Esophagus mucosa (tissue), 1 donor: ENCODE data around the gene DFFB. TPM values are rescaled to one million over a fixed set of nuclear protein-coding genes. Genes with fewer than 3 reads are reported as not detected.
"Not testable (repeated sequence)": the region's sequence is repeated elsewhere in the genome, so short reads cannot be mapped to it uniquely, and the experiment has no call there.

Experiments used
- ATAC-seq: fragments of 200-7000 bp; cut with Tn5 transposase; one replicate; pipeline ENCODE4 v1.9.1; 2020
- total RNA-seq: library from RNA; stranded (reverse); gene quantifications from one replicate; pipeline ENCODE4 v1.2.4, GENCODE V29; 2023
- donor health status: DM: yes; HTN: yes; CAD: no.

DFFB gene
- total RNA-seq, result 2.4 TPM

- peak; percentile 99 for ATAC-seq
Measured at GRCh38 chr1:3856923-3857790, at the start of gene DFFB, which contains the start of gene CEP104. TSS of gene DFFB (plus strand) at chr1:3857476. CDS start at chr1:3857604, 128 bp downstream. TSS of gene CEP104 (minus strand) at chr1:3857211. CDS start at chr1:3852407, 4,804 bp downstream.

- ATAC-seq, result no peak
Measured at GRCh38 chr1:3807769-3808168, 49.5 kb upstream of the DFFB start.

GRCh38 chr1:3809680-3810079, 47.6 kb upstream of the DFFB start:
- ATAC-seq, result no peak

GRCh38 chr1:3810149-3810761, 47.0 kb upstream of the DFFB start:
- not testable (repeated sequence) for ATAC-seq

GRCh38 chr1:3811595-3811911, 45.7 kb upstream of the DFFB start:
- no peak for ATAC-seq

GRCh38 chr1:3814065-3814464, 43.2 kb upstream of the DFFB start:
- no peak for ATAC-seq

GRCh38 chr1:3814771-3815561, 42.3 kb upstream of the DFFB start:
- ATAC-seq, result peak; percentile 15

- ATAC-seq, result no peak
Measured at GRCh38 chr1:3816331-3817137, 40.7 kb upstream of the DFFB start.

GRCh38 chr1:3817138-3817740, 40.0 kb upstream of the DFFB start:
- no peak for ATAC-seq

- no peak for ATAC-seq
Measured at GRCh38 chr1:3817821-3818597, 39.3 kb upstream of the DFFB start.

GRCh38 chr1:3819771-3820200, 37.5 kb upstream of the DFFB start:
- ATAC-seq, result no peak

GRCh38 chr1:3820316-3820715, 37.0 kb upstream of the DFFB start:
- ATAC-seq, result no peak

GRCh38 chr1:3821004-3821403, 36.3 kb upstream of the DFFB start:
- ATAC-seq, result no peak

- no peak for ATAC-seq
Measured at GRCh38 chr1:3821447-3821846, 35.8 kb upstream of the DFFB start.

GRCh38 chr1:3821908-3822307, 35.4 kb upstream of the DFFB start:
- ATAC-seq, result no peak

GRCh38 chr1:3822421-3822820, 34.9 kb upstream of the DFFB start:
- ATAC-seq, result peak; percentile 39

- ATAC-seq, result no peak
Measured at GRCh38 chr1:3824650-3825049, 32.6 kb upstream of the DFFB start.

GRCh38 chr1:3825356-3825755, 31.9 kb upstream of the DFFB start:
- no peak for ATAC-seq

GRCh38 chr1:3827813-3828307, 29.4 kb upstream of the DFFB start:
- no peak for ATAC-seq

- no peak for ATAC-seq
Measured at GRCh38 chr1:3828391-3828790, 28.9 kb upstream of the DFFB start.

- no peak for ATAC-seq
Measured at GRCh38 chr1:3831689-3832088, 25.6 kb upstream of the DFFB start.
